A673 (cell line): ENCODE measurements around the gene LCE1D. TPM values are rescaled to one million over a fixed set of nuclear protein-coding genes. Genes with fewer than 3 reads are reported as not detected.

Source experiments
- BruUV-seq: library from RNA; stranded (reverse); fragments of 400-500 nt; replicated peaks from 2 replicates; lab custom pipeline; 2021; lab: Mats Ljungman, UMichigan
- CTCF ChIA-PET: fragments of 300-600 bp; sonication (Branson Sonifier 250); formaldehyde crosslinking; loops from one replicate; lab custom pipeline; 2022; ENCODE audit warnings: antibody characterized with exemption; lab: Charles Lee
- POLR2A ChIA-PET: fragments of 300-600 bp; sonication (Branson Sonifier 250); formaldehyde crosslinking; loops from one replicate; lab custom pipeline; 2022; ENCODE audit warnings: antibody characterized with exemption; ENCODE audit not compliant: low non-redundant PET; lab: Charles Lee
- DNase-seq: peaks from one replicate; pipeline ENCODE4 v3.0.0-alpha.2; 2015; ENCODE audit warnings: low spot score
- H3K27ac ChIP-seq: fragments of 200-600 bp; sonication (generic); 2 replicates; pipeline ENCODE4 v1.5.1; 2016; ENCODE audit warnings: mixed run types, low read depth, mild to moderate bottlenecking, mixed read lengths, antibody characterized with exemption, low read length; ENCODE audit not compliant: poor library complexity, severe bottlenecking
- H3K27me3 ChIP-seq: fragments of 200-600 bp; sonication (generic); replicated peaks from 2 replicates; pipeline ENCODE4 v1.6.1; 2017; ENCODE audit warnings: mixed run types, low read depth, mild to moderate bottlenecking, mixed read lengths, antibody characterized with exemption, low read length; ENCODE audit not compliant: insufficient read depth, poor library complexity
- H3K36me3 ChIP-seq: fragments of 200-600 bp; sonication (generic); 2 replicates; pipeline ENCODE4 v1.6.1; 2016; ENCODE audit warnings: mixed run types, mild to moderate bottlenecking, mixed read lengths, antibody characterized with exemption, low read length; ENCODE audit not compliant: insufficient read depth, poor library complexity, severe bottlenecking
- H3K4me1 ChIP-seq: fragments of 200-600 bp; sonication (generic); 2 replicates; pipeline ENCODE4 v1.6.1; 2017; ENCODE audit warnings: mixed run types, mild to moderate bottlenecking, mixed read lengths, antibody characterized with exemption, low read length; ENCODE audit not compliant: insufficient read depth, poor library complexity, severe bottlenecking
- H3K4me3 ChIP-seq: fragments of 200-600 bp; sonication (generic); 2 replicates; pipeline ENCODE4 v1.5.1; 2016; ENCODE audit warnings: low read depth, mixed run types, mild to moderate bottlenecking, mixed read lengths, low read length; ENCODE audit not compliant: poor library complexity, severe bottlenecking
- H3K9me3 ChIP-seq: fragments of 200-600 bp; sonication (generic); 2 replicates; pipeline ENCODE4 v1.6.1; 2016; ENCODE audit warnings: mixed run types, low read depth, mild to moderate bottlenecking, mixed read lengths, antibody characterized with exemption, low read length; ENCODE audit not compliant: poor library complexity, severe bottlenecking
- CTCF ChIP-seq: fragments of 300-800, 200-600 bp; sonication (generic); conservative IDR thresholded peaks from 2 replicates; pipeline ENCODE4 v1.5.1; 2017; ENCODE audit warnings: low read depth, mild to moderate bottlenecking, antibody characterized with exemption, low read length, moderate library complexity, mixed read lengths
- EZH2 ChIP-seq: fragments of 200-600 bp; sonication (generic); IDR thresholded peaks from 2 replicates; pipeline ENCODE4 v1.6.1; 2017; ENCODE audit warnings: borderline replicate concordance, low read depth, mild to moderate bottlenecking, mixed read lengths, antibody characterized with exemption, low read length; ENCODE audit not compliant: poor library complexity, severe bottlenecking
- intact Hi-C: fragments of 100-400 bp; cut with micrococcal nuclease; formaldehyde crosslinking; loops from one replicate; pipeline ENCODE4 v1.10.0; 2022; ENCODE audit not compliant: unreplicated experiment
- total RNA-seq: library from RNA; stranded (reverse); gene quantifications from 2 replicates; pipeline ENCODE4 v1.2.3, GENCODE V29; 2021

Gene LCE1D
- total RNA-seq, 1 experiment from 2014 or later, result not detected

GRCh38 chr1:152774875-152775274 is 21.6 kb upstream of the LCE1D start, which contains the start of gene LCE1F:
LCE1F (plus strand) TSS chr1:152775140; CDS start chr1:152776372, 1,232 bp downstream.
- DNase-seq, result no peak
- ChIA-PET POLR2A (no interaction called here), CTCF (no interaction called here)
- Histone ChIP-seq H3K36me3 (no peaks in the 10 kb centered on the region), H3K27me3 (peaks cover 10% of the 10 kb centered on the region), H3K4me1 (no peaks in the 10 kb centered on the region), H3K4me3 (no peak within 1 kb of the TSS), H3K9me3 (no peaks in the 10 kb centered on the region), H3K27ac (no peak within 1 kb of the TSS)
- intact Hi-C loops, result no loop called here
- no TSS peak for BruUV-seq
- TF ChIP-seq EZH2, result no peak
- no peak for TF ChIP-seq CTCF

DNA sequence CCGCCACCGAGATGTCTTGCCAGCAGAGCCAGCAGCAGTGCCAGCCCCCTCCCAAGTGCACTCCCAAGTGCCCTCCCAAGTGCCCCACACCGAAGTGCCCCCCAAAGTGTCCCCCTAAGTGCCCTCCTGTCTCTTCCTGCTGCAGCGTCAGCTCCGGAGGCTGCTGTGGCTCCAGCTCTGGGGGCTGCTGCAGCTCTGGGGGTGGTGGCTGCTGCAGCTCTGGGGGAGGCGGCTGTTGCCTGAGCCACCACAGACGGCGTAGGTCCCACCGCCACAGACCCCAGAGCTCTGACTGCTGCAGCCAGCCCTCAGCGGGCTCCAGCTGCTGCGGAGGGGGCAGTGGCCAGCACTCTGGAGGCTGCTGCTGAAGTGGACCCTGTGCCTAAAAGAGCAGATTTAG is 20.2 kb upstream of the LCE1D start:
- ChIA-PET POLR2A (no interaction called here), CTCF (no interaction called here)
- DNase-seq, result no peak
- Histone ChIP-seq H3K27ac (no peak overlapping the region), H3K9me3 (no peaks in the 10 kb centered on the region), H3K4me1 (no peaks in the 10 kb centered on the region), H3K36me3 (no peaks in the 10 kb centered on the region), H3K4me3 (no peak overlapping the region), H3K27me3 (peaks cover 20% of the 10 kb centered on the region)
- intact Hi-C loops, result no loop called here
- BruUV-seq, result no TSS peak
- TF ChIP-seq EZH2 (no peak), CTCF (no peak)

DNA sequence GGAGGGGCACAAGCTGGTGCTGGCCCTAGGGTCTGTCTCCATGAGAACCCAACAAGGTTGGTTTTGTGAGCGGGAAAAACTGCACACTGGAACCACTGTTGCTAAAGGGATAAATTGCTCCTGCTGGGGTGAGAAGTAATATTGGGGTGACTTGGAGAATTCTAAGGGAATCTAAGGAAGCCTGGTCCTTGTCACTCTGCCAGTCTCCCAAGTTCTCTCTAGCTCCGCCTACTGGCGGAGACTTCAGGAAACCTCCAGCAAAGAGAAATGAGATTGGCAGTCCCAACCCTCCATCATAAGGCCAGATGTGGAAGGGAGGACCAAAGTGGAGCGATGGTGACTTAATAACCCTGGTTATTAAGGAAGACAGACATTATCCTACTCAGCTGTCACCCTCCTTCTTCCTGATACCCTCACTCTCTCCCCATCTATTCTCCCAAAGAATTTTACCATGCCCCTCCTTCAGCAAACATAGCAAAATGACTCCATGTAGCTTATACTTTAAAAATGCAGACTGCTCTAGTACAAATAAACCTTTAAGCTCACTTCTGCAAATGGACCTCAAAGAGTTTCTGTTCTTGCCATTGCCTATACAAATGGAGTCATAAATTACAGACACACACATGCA is 18.9 kb upstream of the LCE1D start:
- Histone ChIP-seq H3K4me1 (no peaks in the 10 kb centered on the region), H3K36me3 (no peaks in the 10 kb centered on the region), H3K4me3 (no peak overlapping the region), H3K27me3 (peaks cover 27% of the 10 kb centered on the region), H3K9me3 (no peaks in the 10 kb centered on the region), H3K27ac (no peak overlapping the region)
- TF ChIP-seq CTCF (peak; percentile 60), EZH2 (no peak)
- ChIA-PET CTCF (no interaction called here), POLR2A (no interaction called here)
- BruUV-seq, result no TSS peak
- intact Hi-C loops, result no loop called here
- peak; percentile 42 for DNase-seq
